Astrocyte (in vitro differentiated cells and primary cell): ENCODE data around the gene CHRDL2.

ENCODE experiments used
- EZH2 ChIP-seq: IDR thresholded peaks from 2 replicates; pipeline ENCODE4 v1.6.1; 2012; ENCODE audit warnings: mild to moderate bottlenecking, low read length, inconsistent platforms; ENCODE audit not compliant: insufficient read depth
- TF ChIP-seq, protein P1 (sequence below): IDR thresholded peaks from 2 replicates; pipeline ENCODE4 v1.5.1; 2011; ENCODE audit warnings: low read depth, mild to moderate bottlenecking, inconsistent platforms, low read length, moderate library complexity; ENCODE audit not compliant: insufficient read depth

DNA sequence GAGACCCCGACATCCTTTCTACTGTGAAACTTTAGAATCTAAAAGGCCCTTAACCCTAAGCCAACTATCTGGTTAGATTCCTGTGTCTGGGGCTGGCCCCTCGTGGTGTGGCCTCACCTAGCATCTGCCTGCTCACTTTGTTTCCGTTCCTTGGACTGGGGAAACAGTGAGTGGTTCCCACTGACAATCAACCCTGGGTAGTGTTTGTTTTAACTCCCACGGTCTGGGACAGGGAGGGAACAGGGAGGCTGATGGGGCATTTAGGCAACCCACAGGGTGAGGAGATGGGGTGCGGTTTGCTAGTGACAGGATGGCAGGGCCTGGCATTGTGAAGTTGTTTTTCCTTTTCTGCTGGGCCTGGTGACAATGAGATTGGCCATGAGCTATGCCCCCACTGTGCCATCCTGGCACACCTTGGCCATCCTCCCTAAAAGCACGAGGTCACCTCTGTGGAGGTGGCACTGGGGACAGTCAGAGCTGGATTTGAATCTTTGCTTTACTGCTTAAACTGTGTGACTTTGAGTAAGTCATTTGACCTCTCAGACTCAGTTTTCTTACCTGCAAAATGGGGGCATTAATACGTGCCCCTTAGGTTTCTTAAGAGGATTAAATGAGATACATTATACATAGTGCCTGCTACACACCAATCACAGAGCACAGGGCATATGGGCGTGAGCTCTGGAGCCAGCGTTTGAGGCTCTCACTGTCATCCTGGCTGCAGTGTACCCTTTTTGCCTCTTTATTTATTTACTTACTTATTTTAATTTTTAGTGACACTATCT lies 31.4 kb downstream of the CHRDL2 start:
- TF ChIP-seq, protein P1, sequence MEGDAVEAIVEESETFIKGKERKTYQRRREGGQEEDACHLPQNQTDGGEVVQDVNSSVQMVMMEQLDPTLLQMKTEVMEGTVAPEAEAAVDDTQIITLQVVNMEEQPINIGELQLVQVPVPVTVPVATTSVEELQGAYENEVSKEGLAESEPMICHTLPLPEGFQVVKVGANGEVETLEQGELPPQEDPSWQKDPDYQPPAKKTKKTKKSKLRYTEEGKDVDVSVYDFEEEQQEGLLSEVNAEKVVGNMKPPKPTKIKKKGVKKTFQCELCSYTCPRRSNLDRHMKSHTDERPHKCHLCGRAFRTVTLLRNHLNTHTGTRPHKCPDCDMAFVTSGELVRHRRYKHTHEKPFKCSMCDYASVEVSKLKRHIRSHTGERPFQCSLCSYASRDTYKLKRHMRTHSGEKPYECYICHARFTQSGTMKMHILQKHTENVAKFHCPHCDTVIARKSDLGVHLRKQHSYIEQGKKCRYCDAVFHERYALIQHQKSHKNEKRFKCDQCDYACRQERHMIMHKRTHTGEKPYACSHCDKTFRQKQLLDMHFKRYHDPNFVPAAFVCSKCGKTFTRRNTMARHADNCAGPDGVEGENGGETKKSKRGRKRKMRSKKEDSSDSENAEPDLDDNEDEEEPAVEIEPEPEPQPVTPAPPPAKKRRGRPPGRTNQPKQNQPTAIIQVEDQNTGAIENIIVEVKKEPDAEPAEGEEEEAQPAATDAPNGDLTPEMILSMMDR = no peak
- TF ChIP-seq EZH2 = no peak
